ENCODE data around the gene SLC26A1.

- TF ChIP-seq POLR2A (IDR thresholded peaks at IDR 0.05) (no peak), POLR2AphosphoS5 (IDR thresholded peaks at IDR 0.05) (peak; percentile 45 to 64 (median 57))
Observed at GRCh38 chr4:1002131-1002630, 9.0 kb upstream of the SLC26A1 start.
